Measurements from ENCODE around the gene GRB7. TPM values are rescaled to one million over a fixed set of nuclear protein-coding genes. Genes with fewer than 3 reads are reported as not detected.

The GRB7 gene
- total and polyA plus RNA-seq, 2 experiments from 2014 or later, result 12.8 to 28.9 TPM

GRCh38 chr17:39772415-39772814 is 34.7 kb downstream of the GRB7 start:
- ATAC-seq, result no peak; the same call in 2 of the 3 replicates

More at GRCh38 chr17:39772415-39772814, 34.7 kb downstream of the GRB7 start:
- Histone ChIP-seq H3K27ac (ENCODE audit: low read depth) (no peak overlapping the region), H3K36me3 (ENCODE audit: insufficient read depth) (no peaks in the 10 kb centered on the region), H3K4me2 (no peak overlapping the region), H3K9me2 (ENCODE audit: insufficient read depth) (no peaks in the 10 kb centered on the region), H2AFZ (peak overlapping the region; percentile 72), H3K27me3 (ENCODE audit: insufficient read depth) (no peaks in the 10 kb centered on the region), H3K79me2 (replicated peaks; ENCODE audit: insufficient read depth) (no peaks in the 10 kb centered on the region), H3K4me1 (ENCODE audit: insufficient read depth) (no peaks in the 10 kb centered on the region), H3K4me3 (no peak overlapping the region), H4K20me1 (replicated peaks; ENCODE audit: insufficient read depth) (no peaks in the 10 kb centered on the region), H3F3A (replicated peaks; ENCODE audit: low read depth) (no peaks in the 10 kb centered on the region)
- peaks cover 8% of the 10 kb centered on the region for H3K27me3 Mint-ChIP-seq (ENCODE audit: insufficient read depth, low read depth, poor library complexity)
- no peak for DNase-seq (ENCODE audit: low spot score)
- no peak for TF ChIP-seq ETS1 (IDR thresholded peaks at IDR 0.05)
- no peak for TF ChIP-seq POLR2AphosphoS5 (IDR thresholded peaks at IDR 0.05; ENCODE audit: low read depth)
- no peak for TF ChIP-seq CTCF (conservative IDR thresholded peaks at IDR 0.05; ENCODE audit: low read depth in 2 of 2)
- TF ChIP-seq ZNF462 (CRISPR knock-in tag; IDR thresholded peaks at IDR 0.05), result no peak
- TF ChIP-seq ZNF114 (CRISPR knock-in tag; IDR thresholded peaks at IDR 0.05), result no peak
- no peak for TF ChIP-seq EZH2 (IDR thresholded peaks at IDR 0.05; ENCODE audit: low read depth, unreplicated experiment)
- no peak for TF ChIP-seq JUNB (IDR thresholded peaks at IDR 0.05; ENCODE audit: unreplicated experiment)
- no peak for TF ChIP-seq ZNF331 (CRISPR knock-in tag; IDR thresholded peaks at IDR 0.05; ENCODE audit: low read depth)
- no peak for TF ChIP-seq EZH2phosphoT487 (IDR thresholded peaks at IDR 0.05; ENCODE audit: unreplicated experiment)
- TF ChIP-seq REST (IDR thresholded peaks at IDR 0.05; ENCODE audit: unreplicated experiment), result no peak
- TF ChIP-seq STAT1 (IDR thresholded peaks at IDR 0.05; ENCODE audit: unreplicated experiment), result no peak
- TF ChIP-seq CREB1 (CRISPR knock-in tag; IDR thresholded peaks at IDR 0.05; ENCODE audit: low read depth), result no peak
- TF ChIP-seq NANOG (IDR thresholded peaks at IDR 0.05; ENCODE audit: borderline replicate concordance), result no peak
- H3K36me3 Mint-ChIP-seq (ENCODE audit: low read depth), result no peaks in the 10 kb centered on the region
- H3K4me1 Mint-ChIP-seq, result peaks cover 8% of the 10 kb centered on the region
- H3K9me3 Mint-ChIP-seq, result no peaks in the 10 kb centered on the region
- H3K27ac Mint-ChIP-seq, result no peak overlapping the region
- H3K4me3 Mint-ChIP-seq, result no peak overlapping the region

Measured in GM23338 (cell line).